ENCODE measurements around the gene ZNF236. TPM values are rescaled to one million over a fixed set of nuclear protein-coding genes. Genes with fewer than 3 reads are reported as not detected.

Gene ZNF236
- total RNA-seq, 4 donors from 2014 or later, result 6.2 to 16.5 (median 10.7) TPM

GRCh38 chr18:76927223-76927725, 104.9 kb downstream of the ZNF236 start:
- DNase-seq, result no peak
- intact Hi-C loops (cut with DNase I), result no loop called here
- H3K9me3 ChIP-seq, result no peaks in the 10 kb centered on the region
- H3K27me3 ChIP-seq, result no peaks in the 10 kb centered on the region
- no peak overlapping the region for H3K4me3 ChIP-seq
- H3K36me3 ChIP-seq, result peaks cover 4 to 97% (median 9%) of the 10 kb centered on the region in 3 donors
- H3K4me1 ChIP-seq, result no peaks in the 10 kb centered on the region
- TF ChIP-seq POLR2A (IDR thresholded peaks at IDR 0.05), result no peak
- TF ChIP-seq, protein P1, sequence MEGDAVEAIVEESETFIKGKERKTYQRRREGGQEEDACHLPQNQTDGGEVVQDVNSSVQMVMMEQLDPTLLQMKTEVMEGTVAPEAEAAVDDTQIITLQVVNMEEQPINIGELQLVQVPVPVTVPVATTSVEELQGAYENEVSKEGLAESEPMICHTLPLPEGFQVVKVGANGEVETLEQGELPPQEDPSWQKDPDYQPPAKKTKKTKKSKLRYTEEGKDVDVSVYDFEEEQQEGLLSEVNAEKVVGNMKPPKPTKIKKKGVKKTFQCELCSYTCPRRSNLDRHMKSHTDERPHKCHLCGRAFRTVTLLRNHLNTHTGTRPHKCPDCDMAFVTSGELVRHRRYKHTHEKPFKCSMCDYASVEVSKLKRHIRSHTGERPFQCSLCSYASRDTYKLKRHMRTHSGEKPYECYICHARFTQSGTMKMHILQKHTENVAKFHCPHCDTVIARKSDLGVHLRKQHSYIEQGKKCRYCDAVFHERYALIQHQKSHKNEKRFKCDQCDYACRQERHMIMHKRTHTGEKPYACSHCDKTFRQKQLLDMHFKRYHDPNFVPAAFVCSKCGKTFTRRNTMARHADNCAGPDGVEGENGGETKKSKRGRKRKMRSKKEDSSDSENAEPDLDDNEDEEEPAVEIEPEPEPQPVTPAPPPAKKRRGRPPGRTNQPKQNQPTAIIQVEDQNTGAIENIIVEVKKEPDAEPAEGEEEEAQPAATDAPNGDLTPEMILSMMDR (IDR thresholded peaks at IDR 0.05), result no peak
- H3K27ac ChIP-seq, result no peak overlapping the region
- 87 to 100% methylated on average over 4 to 6 of the region's 6 CpGs for WGBS, 2 donors

GRCh38 chr18:76928179-76928868, 106.0 kb downstream of the ZNF236 start:
- no peak overlapping the region for H3K4me3 ChIP-seq
- H3K27me3 ChIP-seq, result no peaks in the 10 kb centered on the region
- H3K4me1 ChIP-seq, result no peaks in the 10 kb centered on the region
- no peak overlapping the region for H3K27ac ChIP-seq
- peaks cover 4 to 97% (median 9%) of the 10 kb centered on the region in 3 donors for H3K36me3 ChIP-seq
- 88% methylated on average over 9 of the region's 9 CpGs for WGBS, 2 donors
- intact Hi-C loops (cut with DNase I), result no loop called here
- H3K9me3 ChIP-seq, result no peaks in the 10 kb centered on the region
- TF ChIP-seq, protein P1 (IDR thresholded peaks at IDR 0.05), result no peak
- no peak for TF ChIP-seq POLR2A (IDR thresholded peaks at IDR 0.05)
- DNase-seq, result no peak

GRCh38 chr18:76931171-76931570, 108.8 kb downstream of the ZNF236 start:
- peaks cover 0 to 92% (median 0%) of the 10 kb centered on the region in 3 donors for H3K36me3 ChIP-seq
- TF ChIP-seq POLR2A (IDR thresholded peaks at IDR 0.05), result no peak
- TF ChIP-seq, protein P1 (IDR thresholded peaks at IDR 0.05), result no peak
- H3K4me3 ChIP-seq, result no peak overlapping the region

GRCh38 chr18:76932026-76932819, 109.9 kb downstream of the ZNF236 start:
- no peak overlapping the region for H3K4me3 ChIP-seq
- no peak for DNase-seq
- TF ChIP-seq, protein P1 (IDR thresholded peaks at IDR 0.05), result no peak
- TF ChIP-seq POLR2A (IDR thresholded peaks at IDR 0.05), result no peak
- H3K36me3 ChIP-seq, result peaks cover 0 to 92% (median 0%) of the 10 kb centered on the region in 3 donors
- no peaks in the 10 kb centered on the region for H3K4me1 ChIP-seq
- no peak overlapping the region for H3K27ac ChIP-seq
- no peaks in the 10 kb centered on the region for H3K27me3 ChIP-seq
- intact Hi-C loops (cut with DNase I), result no loop called here
- 66 to 84% methylated on average over 6 to 9 of the region's 11 CpGs for WGBS, 2 donors
- no peaks in the 10 kb centered on the region for H3K9me3 ChIP-seq

More at GRCh38 chr18:76931171-76931570, 108.8 kb downstream of the ZNF236 start:
- DNase-seq, result no peak
- Histone ChIP-seq H3K27me3 (no peaks in the 10 kb centered on the region), H3K4me1 (no peaks in the 10 kb centered on the region), H3K27ac (no peak overlapping the region), H3K9me3 (no peaks in the 10 kb centered on the region)
- intact Hi-C loops (cut with DNase I), result no loop called here
- 88 to 92% methylated on average over 6 of the region's 6 CpGs for WGBS, 2 donors
